Osteocyte (in vitro differentiated cells): ENCODE data around the gene CABLES2. TPM values are rescaled to one million over a fixed set of nuclear protein-coding genes. Genes with fewer than 3 reads are reported as not detected.

Source experiments
- DNase-seq: peaks from one replicate; pipeline ENCODE4 v3.0.0; 2021; ENCODE audit warnings: mixed read lengths; ENCODE audit not compliant: unreplicated experiment; ENCODE audit errors: extremely low spot score
- H3K27ac Mint-ChIP-seq: one replicate; pipeline ENCODE4 v1.8.0; 2021; ENCODE audit warnings: mild to moderate bottlenecking, mixed read lengths; ENCODE audit not compliant: unreplicated experiment
- H3K27me3 Mint-ChIP-seq: one replicate; pipeline ENCODE4 v1.8.0; 2021; ENCODE audit warnings: mixed read lengths; ENCODE audit not compliant: unreplicated experiment
- H3K36me3 Mint-ChIP-seq: one replicate; pipeline ENCODE4 v1.8.0; 2021; ENCODE audit warnings: mixed read lengths; ENCODE audit not compliant: unreplicated experiment
- H3K4me1 Mint-ChIP-seq: one replicate; pipeline ENCODE4 v1.8.0; 2021; ENCODE audit warnings: mixed read lengths; ENCODE audit not compliant: unreplicated experiment
- H3K4me3 Mint-ChIP-seq: one replicate; pipeline ENCODE4 v1.8.0; 2021; ENCODE audit warnings: mild to moderate bottlenecking, moderate library complexity, mixed read lengths; ENCODE audit not compliant: unreplicated experiment
- H3K9me3 Mint-ChIP-seq: one replicate; pipeline ENCODE4 v1.8.0; 2021; ENCODE audit warnings: mixed read lengths; ENCODE audit not compliant: unreplicated experiment
- CTCF ChIP-seq: fragments of 200-600 bp; sonication (generic); IDR thresholded peaks from 2 replicates; pipeline ENCODE4 v1.5.0; 2021; ENCODE audit warnings: antibody characterized with exemption, mild to moderate bottlenecking, moderate library complexity
- total RNA-seq: library from RNA; stranded (reverse); gene quantifications from 2 replicates; pipeline ENCODE4 v1.2.1, GENCODE V29; 2021

The CABLES2 gene
- total RNA-seq, 1 donor from 2014 or later = 8.8 TPM

GRCh38 chr20:62416651-62417637 lies 9.9 kb upstream of the CABLES2 start:
- no peaks in the 10 kb centered on the region for H3K4me1 Mint-ChIP-seq
- no peaks in the 10 kb centered on the region for H3K27me3 Mint-ChIP-seq
- no peak overlapping the region for H3K4me3 Mint-ChIP-seq
- no peak for TF ChIP-seq CTCF
- no peak overlapping the region for H3K27ac Mint-ChIP-seq
- H3K36me3 Mint-ChIP-seq = no peaks in the 10 kb centered on the region
- H3K9me3 Mint-ChIP-seq = no peaks in the 10 kb centered on the region
- no peak for DNase-seq

- Mint-ChIP-seq H3K4me1 (no peaks in the 10 kb centered on the region), H3K9me3 (no peaks in the 10 kb centered on the region), H3K27ac (no peak overlapping the region), H3K27me3 (no peaks in the 10 kb centered on the region), H3K4me3 (no peak overlapping the region), H3K36me3 (no peaks in the 10 kb centered on the region)
- TF ChIP-seq CTCF = no peak
- DNase-seq = no peak
These were observed 8.4 kb upstream of the CABLES2 start for GRCh38 chr20:62415354-62416111.

- H3K4me1 Mint-ChIP-seq = peaks cover 9% of the 10 kb centered on the region
- H3K9me3 Mint-ChIP-seq = no peaks in the 10 kb centered on the region
- no peak overlapping the region for H3K4me3 Mint-ChIP-seq
- peak; percentile 19 for TF ChIP-seq CTCF
- DNase-seq = no peak
- no peak overlapping the region for H3K27ac Mint-ChIP-seq
- H3K27me3 Mint-ChIP-seq = no peaks in the 10 kb centered on the region
- no peaks in the 10 kb centered on the region for H3K36me3 Mint-ChIP-seq
These were observed 6.9 kb upstream of the CABLES2 start for GRCh38 chr20:62413896-62414481.

GRCh38 chr20:62413025-62413570 lies 6.0 kb upstream of the CABLES2 start:
- Mint-ChIP-seq H3K9me3 (no peaks in the 10 kb centered on the region), H3K4me1 (peaks cover 9% of the 10 kb centered on the region), H3K27me3 (no peaks in the 10 kb centered on the region), H3K36me3 (no peaks in the 10 kb centered on the region), H3K4me3 (no peak overlapping the region), H3K27ac (no peak overlapping the region)
- TF ChIP-seq CTCF = no peak
- DNase-seq = no peak
